Measurements from ENCODE around the gene ABLIM3.

The ABLIM3 gene

GRCh38 chr5:149154650-149155049 is 13.4 kb downstream of the ABLIM3 start:
- Histone ChIP-seq H3K27ac (ENCODE audit: low read depth, low read length) (no peak overlapping the region), H3K9ac (ENCODE audit: low read length) (no peak overlapping the region), H3K9me2 (replicated peaks; ENCODE audit: insufficient read depth, low read length) (no peaks in the 10 kb centered on the region)

GRCh38 chr5:149156435-149157083 is 15.3 kb downstream of the ABLIM3 start:
- Histone ChIP-seq H3K36me3 (ENCODE audit: low read length) (no peaks in the 10 kb centered on the region), H3K4me3 (ENCODE audit: insufficient read depth, low read length, poor library complexity, severe bottlenecking) (no peak overlapping the region), H3K4me2 (ENCODE audit: low read depth, low read length, poor library complexity, severe bottlenecking) (no peak overlapping the region), H3K9me2 (replicated peaks; ENCODE audit: insufficient read depth, low read length) (no peaks in the 10 kb centered on the region), H3K27ac (ENCODE audit: low read depth, low read length) (no peak overlapping the region), H3K9ac (ENCODE audit: low read length) (no peak overlapping the region), H3K27me3 (ENCODE audit: low read length) (no peaks in the 10 kb centered on the region), H3F3A (ENCODE audit: insufficient read depth) (no peaks in the 10 kb centered on the region), H3K79me2 (ENCODE audit: insufficient read depth, low read length) (no peaks in the 10 kb centered on the region), H3K9me3 (ENCODE audit: insufficient read depth, low read length) (no peaks in the 10 kb centered on the region), H4K20me1 (ENCODE audit: low read depth, low read length) (no peaks in the 10 kb centered on the region), H2AFZ (ENCODE audit: low read depth, low read length, severe bottlenecking) (no peak overlapping the region)
- no peak for TF ChIP-seq CTCF (IDR thresholded peaks at IDR 0.05; ENCODE audit: insufficient read depth, low read length, poor library complexity, severe bottlenecking)
- TF ChIP-seq EZH2phosphoT487 (conservative IDR thresholded peaks at IDR 0.05; ENCODE audit: low read length) = no peak

More at GRCh38 chr5:149154650-149155049, 13.4 kb downstream of the ABLIM3 start:
- Histone ChIP-seq H3K9me3 (ENCODE audit: insufficient read depth, low read length) (no peaks in the 10 kb centered on the region), H2AFZ (ENCODE audit: low read depth, low read length, severe bottlenecking) (no peak overlapping the region), H3K79me2 (ENCODE audit: insufficient read depth, low read length) (no peaks in the 10 kb centered on the region), H3F3A (ENCODE audit: insufficient read depth) (no peaks in the 10 kb centered on the region), H3K36me3 (ENCODE audit: low read length) (no peaks in the 10 kb centered on the region), H3K4me3 (ENCODE audit: insufficient read depth, low read length, poor library complexity, severe bottlenecking) (no peak overlapping the region), H3K27me3 (ENCODE audit: low read length) (no peaks in the 10 kb centered on the region), H4K20me1 (ENCODE audit: low read depth, low read length) (no peaks in the 10 kb centered on the region), H3K4me2 (ENCODE audit: low read depth, low read length, poor library complexity, severe bottlenecking) (no peak overlapping the region)
- no peak for TF ChIP-seq EZH2phosphoT487 (conservative IDR thresholded peaks at IDR 0.05; ENCODE audit: low read length)
- TF ChIP-seq CTCF (IDR thresholded peaks at IDR 0.05; ENCODE audit: insufficient read depth, low read length, poor library complexity, severe bottlenecking) = no peak

GRCh38 chr5:149157330-149157729 is 16.0 kb downstream of the ABLIM3 start:
- Histone ChIP-seq H3K36me3 (ENCODE audit: low read length) (no peaks in the 10 kb centered on the region), H3K4me3 (ENCODE audit: insufficient read depth, low read length, poor library complexity, severe bottlenecking) (no peak overlapping the region), H3K27me3 (ENCODE audit: low read length) (no peaks in the 10 kb centered on the region), H3F3A (ENCODE audit: insufficient read depth) (no peaks in the 10 kb centered on the region), H3K79me2 (ENCODE audit: insufficient read depth, low read length) (no peaks in the 10 kb centered on the region), H3K27ac (ENCODE audit: low read depth, low read length) (no peak overlapping the region), H2AFZ (ENCODE audit: low read depth, low read length, severe bottlenecking) (no peak overlapping the region), H4K20me1 (ENCODE audit: low read depth, low read length) (no peaks in the 10 kb centered on the region), H3K4me2 (ENCODE audit: low read depth, low read length, poor library complexity, severe bottlenecking) (no peak overlapping the region), H3K9ac (ENCODE audit: low read length) (no peak overlapping the region), H3K9me2 (replicated peaks; ENCODE audit: insufficient read depth, low read length) (no peaks in the 10 kb centered on the region), H3K9me3 (ENCODE audit: insufficient read depth, low read length) (no peaks in the 10 kb centered on the region)
- TF ChIP-seq CTCF (IDR thresholded peaks at IDR 0.05; ENCODE audit: insufficient read depth, low read length, poor library complexity, severe bottlenecking) (no peak), EZH2phosphoT487 (conservative IDR thresholded peaks at IDR 0.05; ENCODE audit: low read length) (no peak)

Measured in SU-DHL-6 (cell line).